Thoracic aorta (tissue), 2 donors: Measurements from ENCODE around the gene JADE2. TPM values are rescaled to one million over a fixed set of nuclear protein-coding genes. Genes with fewer than 3 reads are reported as not detected.

Experiments used
- ATAC-seq: fragments of 150-250 bp; one replicate; pipeline ENCODE4 v1.8.0; 2017; ENCODE audit warnings: low read depth; ENCODE audit not compliant: insufficient number of reproducible peaks, low FRiP score
- DNase-seq: peaks from one replicate; pipeline ENCODE4 v3.0.0-alpha.2; 2020; ENCODE audit warnings: low spot score
- H3K27ac ChIP-seq, 2 donors: fragments of 200-600 bp; sonication (generic); 1 replicate in 1 of 2; 2 replicates in 1 of 2; pipeline ENCODE4 v1.5.1; 2016; ENCODE audit warnings: mild to moderate bottlenecking in 2 of 2, moderate library complexity in 2 of 2
- H3K27me3 ChIP-seq: fragments of 200-600 bp; sonication (generic); replicated peaks from 2 replicates; pipeline ENCODE4 v1.6.0; 2016; ENCODE audit warnings: mild to moderate bottlenecking; ENCODE audit not compliant: insufficient read depth
- H3K36me3 ChIP-seq: fragments of 200-600 bp; sonication (generic); one replicate; pipeline ENCODE4 v1.5.1; 2016
- H3K4me1 ChIP-seq, 2 donors: fragments of 200-600 bp; sonication (generic); 1 replicate in 1 of 2; 2 replicates in 1 of 2; pipeline versions ENCODE4 v1.5.1 to v1.6.0; 2016; ENCODE audit warnings: low read depth in 2 of 2, mild to moderate bottlenecking in 1 of 2; ENCODE audit not compliant: control insufficient read depth in 1 of 2
- H3K4me3 ChIP-seq: fragments of 200-600 bp; sonication (generic); 2 replicates; pipeline ENCODE4 v1.5.1; 2016; ENCODE audit warnings: mild to moderate bottlenecking
- H3K9me3 ChIP-seq: fragments of 200-600 bp; sonication (generic); 2 replicates; pipeline ENCODE4 v1.5.1; 2016
- total RNA-seq, 2 donors: library from RNA; depleted of rRNA; stranded (reverse); fragments of >200 nt; gene quantifications; one replicate each; pipeline versions ENCODE4 v1.1.0 to v1.2.3, GENCODE V29; 2016
- TF ChIP-seq, protein P1 (sequence below): fragments of 200-600 bp; sonication (generic); IDR thresholded peaks from one replicate; pipeline ENCODE4 v1.5.1; 2019; ENCODE audit warnings: antibody characterized with exemption

The JADE2 gene
- total RNA-seq, 2 donors from 2014 or later = 54.0 to 81.3 TPM

GRCh38 chr5:134563962-134564361 is 38.5 kb downstream of the JADE2 start:
- Histone ChIP-seq H3K9me3 (no peaks in the 10 kb centered on the region), H3K27me3 (no peaks in the 10 kb centered on the region), H3K36me3 (peaks cover 77% of the 10 kb centered on the region), H3K4me1 (peaks cover 22 to 31% of the 10 kb centered on the region in 2 donors), H3K27ac (no peak overlapping the region), H3K4me3 (no peak overlapping the region)
- no peak for ATAC-seq
- TF ChIP-seq, protein P1, sequence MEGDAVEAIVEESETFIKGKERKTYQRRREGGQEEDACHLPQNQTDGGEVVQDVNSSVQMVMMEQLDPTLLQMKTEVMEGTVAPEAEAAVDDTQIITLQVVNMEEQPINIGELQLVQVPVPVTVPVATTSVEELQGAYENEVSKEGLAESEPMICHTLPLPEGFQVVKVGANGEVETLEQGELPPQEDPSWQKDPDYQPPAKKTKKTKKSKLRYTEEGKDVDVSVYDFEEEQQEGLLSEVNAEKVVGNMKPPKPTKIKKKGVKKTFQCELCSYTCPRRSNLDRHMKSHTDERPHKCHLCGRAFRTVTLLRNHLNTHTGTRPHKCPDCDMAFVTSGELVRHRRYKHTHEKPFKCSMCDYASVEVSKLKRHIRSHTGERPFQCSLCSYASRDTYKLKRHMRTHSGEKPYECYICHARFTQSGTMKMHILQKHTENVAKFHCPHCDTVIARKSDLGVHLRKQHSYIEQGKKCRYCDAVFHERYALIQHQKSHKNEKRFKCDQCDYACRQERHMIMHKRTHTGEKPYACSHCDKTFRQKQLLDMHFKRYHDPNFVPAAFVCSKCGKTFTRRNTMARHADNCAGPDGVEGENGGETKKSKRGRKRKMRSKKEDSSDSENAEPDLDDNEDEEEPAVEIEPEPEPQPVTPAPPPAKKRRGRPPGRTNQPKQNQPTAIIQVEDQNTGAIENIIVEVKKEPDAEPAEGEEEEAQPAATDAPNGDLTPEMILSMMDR = no peak
- DNase-seq = no peak

DNA sequence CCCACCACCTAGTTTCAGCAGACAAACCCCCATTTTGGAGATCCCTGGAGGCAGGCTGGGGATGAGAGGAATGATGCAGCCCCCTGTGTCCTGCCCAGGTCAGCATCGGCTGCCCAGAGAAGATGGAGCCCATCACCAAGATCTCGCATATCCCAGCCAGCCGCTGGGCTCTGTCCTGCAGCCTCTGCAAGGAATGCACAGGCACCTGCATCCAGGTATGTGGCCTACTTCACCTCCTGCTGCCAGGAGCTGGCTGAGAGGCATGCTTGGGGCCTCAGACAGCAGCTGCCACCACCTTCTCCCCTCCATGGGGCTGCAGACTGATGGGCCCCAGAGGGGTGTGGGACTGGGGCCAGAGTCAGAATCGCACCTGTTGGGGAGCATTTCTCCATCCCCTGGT is 38.9 kb downstream of the JADE2 start:
- no peak for ATAC-seq
- Histone ChIP-seq H3K4me1 (peaks cover 26 to 35% of the 10 kb centered on the region in 2 donors), H3K9me3 (no peaks in the 10 kb centered on the region), H3K27ac (no peak overlapping the region), H3K4me3 (no peak overlapping the region), H3K36me3 (peaks cover 74% of the 10 kb centered on the region), H3K27me3 (no peaks in the 10 kb centered on the region)
- TF ChIP-seq, protein P1 = no peak
- DNase-seq = no peak

GRCh38 chr5:134565791-134566740 is 40.6 kb downstream of the JADE2 start:
- no peak for DNase-seq
- TF ChIP-seq, protein P1 = no peak
- H3K4me1 ChIP-seq = peaks cover 34 to 50% of the 10 kb centered on the region in 2 donors
- no peak overlapping the region for H3K27ac ChIP-seq
- no peaks in the 10 kb centered on the region for H3K9me3 ChIP-seq
- peaks cover 67% of the 10 kb centered on the region for H3K36me3 ChIP-seq
- no peaks in the 10 kb centered on the region for H3K27me3 ChIP-seq
- no peak overlapping the region for H3K4me3 ChIP-seq
- no peak for ATAC-seq

DNA sequence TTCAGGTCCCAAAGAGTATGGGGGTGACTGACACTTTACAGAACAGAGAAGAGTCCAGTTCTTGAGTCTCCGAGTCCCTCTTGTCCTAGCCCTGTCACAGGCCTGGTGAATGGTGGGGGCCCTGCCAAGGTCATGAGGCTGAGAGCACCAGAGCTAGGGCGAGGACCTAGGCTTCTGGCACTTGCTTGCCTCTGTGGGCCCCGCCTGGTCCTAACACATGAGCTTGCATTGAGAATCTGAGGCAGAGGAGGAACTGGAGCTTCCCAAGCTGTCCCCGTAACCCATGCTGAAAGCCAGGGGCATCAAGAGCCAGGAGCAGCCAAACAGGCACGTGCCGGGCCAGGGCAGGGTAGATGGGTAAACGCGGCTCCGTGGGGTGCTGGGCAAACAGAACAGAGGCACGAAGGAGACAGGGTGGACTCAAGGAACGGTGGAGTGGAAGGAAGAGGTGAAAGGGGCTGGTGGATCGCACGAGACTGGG is 41.3 kb downstream of the JADE2 start:
- peak overlapping the region in 1 of 2 donors; percentile 70 for H3K27ac ChIP-seq
- H3K27me3 ChIP-seq = no peaks in the 10 kb centered on the region
- DNase-seq = no peak
- TF ChIP-seq, protein P1 = no peak
- no peak for ATAC-seq
- no peaks in the 10 kb centered on the region for H3K9me3 ChIP-seq
- H3K4me1 ChIP-seq = peaks cover 28 to 48% of the 10 kb centered on the region in 2 donors
- H3K4me3 ChIP-seq = no peak overlapping the region
- H3K36me3 ChIP-seq = peaks cover 64% of the 10 kb centered on the region

GRCh38 chr5:134567641-134568336 is 42.3 kb downstream of the JADE2 start:
- no peak for DNase-seq
- peaks cover 62% of the 10 kb centered on the region for H3K36me3 ChIP-seq
- peak; percentile 22 for ATAC-seq
- H3K4me1 ChIP-seq = peaks cover 27 to 45% of the 10 kb centered on the region in 2 donors
- H3K9me3 ChIP-seq = no peaks in the 10 kb centered on the region
- no peak overlapping the region for H3K4me3 ChIP-seq
- TF ChIP-seq, protein P1 = no peak
- no peaks in the 10 kb centered on the region for H3K27me3 ChIP-seq
- peak overlapping the region; percentile 64 to 70 for H3K27ac ChIP-seq
